ENCODE results near the gene ATF7IP2.
"Not testable (repeated sequence)": the region's sequence is repeated elsewhere in the genome, so short reads cannot be mapped to it uniquely, and the experiment has no call there.

Gene ATF7IP2

GRCh38 chr16:10352262-10352661 is 33.6 kb upstream of the ATF7IP2 start:
- no peak overlapping the region for H3K4me3 ChIP-seq (ENCODE audit: low read depth, low read length)
- TF ChIP-seq, protein P1, sequence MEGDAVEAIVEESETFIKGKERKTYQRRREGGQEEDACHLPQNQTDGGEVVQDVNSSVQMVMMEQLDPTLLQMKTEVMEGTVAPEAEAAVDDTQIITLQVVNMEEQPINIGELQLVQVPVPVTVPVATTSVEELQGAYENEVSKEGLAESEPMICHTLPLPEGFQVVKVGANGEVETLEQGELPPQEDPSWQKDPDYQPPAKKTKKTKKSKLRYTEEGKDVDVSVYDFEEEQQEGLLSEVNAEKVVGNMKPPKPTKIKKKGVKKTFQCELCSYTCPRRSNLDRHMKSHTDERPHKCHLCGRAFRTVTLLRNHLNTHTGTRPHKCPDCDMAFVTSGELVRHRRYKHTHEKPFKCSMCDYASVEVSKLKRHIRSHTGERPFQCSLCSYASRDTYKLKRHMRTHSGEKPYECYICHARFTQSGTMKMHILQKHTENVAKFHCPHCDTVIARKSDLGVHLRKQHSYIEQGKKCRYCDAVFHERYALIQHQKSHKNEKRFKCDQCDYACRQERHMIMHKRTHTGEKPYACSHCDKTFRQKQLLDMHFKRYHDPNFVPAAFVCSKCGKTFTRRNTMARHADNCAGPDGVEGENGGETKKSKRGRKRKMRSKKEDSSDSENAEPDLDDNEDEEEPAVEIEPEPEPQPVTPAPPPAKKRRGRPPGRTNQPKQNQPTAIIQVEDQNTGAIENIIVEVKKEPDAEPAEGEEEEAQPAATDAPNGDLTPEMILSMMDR (IDR thresholded peaks at IDR 0.05; ENCODE audit: low read depth, low read length): no peak

DNA sequence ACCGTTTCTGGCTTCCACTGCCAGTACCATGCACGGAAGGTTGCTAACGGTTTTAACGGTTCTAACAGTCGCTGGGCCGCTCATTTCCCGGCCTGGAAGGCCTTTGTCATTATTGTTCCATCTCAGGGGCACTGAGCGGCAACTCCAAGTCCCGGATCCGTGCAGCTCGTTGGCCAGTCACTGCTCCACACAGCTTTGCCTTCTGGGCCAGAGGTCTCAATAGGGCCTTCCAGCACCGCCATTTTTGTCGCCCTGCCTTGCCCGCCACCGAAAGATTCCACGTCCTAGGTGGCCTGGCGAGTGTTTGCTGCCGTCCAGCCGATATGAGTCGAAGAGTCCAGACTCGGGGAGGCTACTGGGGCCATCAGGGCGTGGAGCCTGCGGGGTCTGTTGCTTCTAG is 30.3 kb upstream of the ATF7IP2 start:
- H3K4me3 ChIP-seq (ENCODE audit: low read depth, low read length): no peak overlapping the region

DNA sequence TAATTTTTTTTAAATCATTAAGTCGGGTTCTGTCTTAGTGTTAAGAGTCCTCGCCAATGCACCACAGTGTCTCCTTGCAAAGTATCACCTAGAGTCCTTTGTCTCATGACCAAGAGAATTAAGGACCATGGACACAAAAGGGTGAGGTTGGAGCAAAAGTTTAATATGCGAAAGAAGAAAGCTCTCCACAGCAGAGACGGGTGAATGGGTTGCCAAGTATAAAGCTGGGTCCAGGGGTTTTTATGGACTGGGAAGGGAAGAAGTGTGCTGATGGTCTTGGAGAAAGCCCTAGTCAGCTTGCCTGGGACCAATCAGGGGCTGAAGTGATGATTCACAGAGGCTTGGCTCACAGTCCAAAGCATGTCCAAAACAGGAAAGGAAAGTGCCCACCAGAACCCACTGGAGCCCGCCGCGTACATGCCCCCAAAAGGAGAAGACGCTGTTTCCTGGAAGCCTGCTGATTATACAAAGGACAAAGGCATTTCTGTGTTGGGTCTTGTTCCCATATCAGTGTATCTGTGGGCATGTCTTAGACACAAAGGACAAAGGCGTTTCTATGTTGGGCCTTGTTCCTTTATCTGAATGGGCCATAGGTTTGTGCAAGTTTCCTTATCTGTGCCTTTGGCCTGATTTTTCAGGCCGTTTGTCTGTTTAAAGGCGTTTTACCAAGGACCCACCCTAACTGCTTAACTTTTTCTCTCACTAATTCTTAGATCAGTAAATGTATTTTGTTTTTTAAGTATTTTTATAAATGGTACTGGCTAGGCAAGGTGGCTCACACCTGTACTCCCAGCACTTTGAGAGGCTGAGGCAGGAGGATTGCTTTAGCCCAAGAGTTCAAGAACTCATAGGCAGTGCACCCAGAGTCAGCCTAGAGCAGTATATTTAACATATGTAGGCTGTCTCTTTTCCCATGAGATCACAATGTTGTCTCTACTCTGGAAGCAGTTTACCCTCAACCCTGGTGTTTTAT is 28.7 kb upstream of the ATF7IP2 start:
- TF ChIP-seq, protein P1 (IDR thresholded peaks at IDR 0.05; ENCODE audit: low read depth, low read length): no peak
- no peak overlapping the region for H3K4me3 ChIP-seq (ENCODE audit: low read depth, low read length)

More for the DNA sequence above, 30.3 kb upstream of the ATF7IP2 start:
- TF ChIP-seq, protein P1 (IDR thresholded peaks at IDR 0.05; ENCODE audit: low read depth, low read length): no peak

GRCh38 chr16:10361747-10362076 is 24.1 kb upstream of the ATF7IP2 start:
- not testable (repeated sequence) for H3K4me3 ChIP-seq (ENCODE audit: low read depth, low read length)

- H3K4me3 ChIP-seq (ENCODE audit: low read depth, low read length): no peak overlapping the region
- TF ChIP-seq, protein P1 (IDR thresholded peaks at IDR 0.05; ENCODE audit: low read depth, low read length): no peak
Measured at GRCh38 chr16:10362077-10362863, 23.6 kb upstream of the ATF7IP2 start.

GRCh38 chr16:10362864-10363197 is 23.0 kb upstream of the ATF7IP2 start:
- not testable (repeated sequence) for H3K4me3 ChIP-seq (ENCODE audit: low read depth, low read length)

DNA sequence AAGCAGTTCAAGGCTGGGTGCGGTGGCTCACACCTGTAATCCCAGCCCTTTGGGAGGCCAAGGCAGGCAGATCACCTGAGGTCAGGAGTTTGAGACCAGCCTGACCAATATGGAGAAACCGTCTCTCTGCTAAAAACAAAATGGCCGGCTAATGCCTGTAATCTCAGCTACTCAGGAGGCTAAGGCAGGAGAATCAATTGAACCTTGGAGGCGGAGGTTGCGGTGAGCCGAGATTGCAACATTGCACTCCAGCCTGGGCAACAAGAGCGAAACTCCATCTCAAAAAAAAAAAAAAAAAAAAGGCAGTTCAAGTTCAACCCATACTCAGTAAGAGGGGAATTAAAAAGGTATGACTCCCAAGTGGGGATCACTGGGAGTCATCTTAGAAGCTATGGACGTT is 19.2 kb upstream of the ATF7IP2 start:
- not testable (repeated sequence) for H3K4me3 ChIP-seq (ENCODE audit: low read depth, low read length)

DNA sequence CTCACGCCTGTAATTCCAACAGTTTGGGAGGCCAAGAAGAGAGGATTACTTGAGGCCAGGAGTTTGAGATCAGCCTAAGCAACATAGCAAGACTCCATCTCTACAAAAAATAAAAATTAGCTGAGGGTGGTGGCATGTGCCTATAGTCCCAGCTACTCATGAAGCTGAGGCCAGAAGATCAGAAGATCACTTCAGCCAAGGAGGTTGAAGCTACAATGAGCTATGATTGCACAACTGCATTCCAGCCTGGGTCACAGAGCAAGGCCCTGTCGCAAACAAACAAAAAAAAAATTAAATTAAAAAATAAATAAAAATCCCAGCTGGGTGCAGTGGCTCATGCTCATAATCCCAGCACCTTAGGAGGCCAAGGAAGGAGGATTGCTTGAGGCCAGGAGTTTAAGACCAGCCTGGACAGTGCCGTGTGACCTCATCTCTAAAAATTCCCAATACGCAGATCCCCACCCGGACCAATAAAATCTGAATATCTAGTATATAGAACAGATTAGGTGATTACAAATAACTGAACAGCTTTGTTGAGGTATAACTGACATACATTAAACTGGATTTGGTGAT is 18.2 kb upstream of the ATF7IP2 start:
- TF ChIP-seq, protein P1 (IDR thresholded peaks at IDR 0.05; ENCODE audit: low read depth, low read length): no peak
- H3K4me3 ChIP-seq (ENCODE audit: low read depth, low read length): no peak overlapping the region

All from WI38 (cell line).